Breast epithelium (tissue), 3 donors: ENCODE measurements around the gene PTBP1.

Experiments
- POLR2A ChIP-seq: fragments of 450-650 bp; IDR thresholded peaks from one replicate; pipeline ENCODE4 v1.6.1; 2016; ENCODE audit warnings: antibody characterized with exemption, mild to moderate bottlenecking, moderate library complexity
- TF ChIP-seq, protein P1 (sequence below), 3 donors: fragments of 450-650 bp; IDR thresholded peaks; one replicate each; pipeline ENCODE4 v1.5.1; 2016 to 2017; ENCODE audit warnings: antibody characterized with exemption in 3 of 3, mild to moderate bottlenecking in 3 of 3, moderate library complexity in 3 of 3

DNA sequence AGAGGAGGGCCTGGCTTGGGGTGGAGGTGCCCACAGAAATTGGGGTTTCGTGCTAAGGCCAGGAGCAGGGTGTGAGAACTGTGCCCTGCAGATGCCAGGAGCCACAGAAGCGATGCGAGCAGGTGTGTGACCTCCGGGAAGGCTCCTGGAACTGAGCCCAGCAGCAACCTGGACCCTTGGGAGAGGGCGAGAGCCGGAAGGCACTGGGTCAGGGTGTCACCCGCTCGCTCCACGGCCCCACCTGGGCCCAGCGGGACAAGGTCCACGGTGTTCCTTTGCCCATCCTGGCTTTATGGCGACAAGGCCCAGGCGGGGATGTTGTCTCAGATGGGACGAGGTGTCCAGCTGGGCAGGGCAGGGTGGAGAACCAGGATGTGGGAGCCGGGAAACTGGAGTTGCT lies 42.2 kb upstream of the PTBP1 start:
- TF ChIP-seq, protein P1, sequence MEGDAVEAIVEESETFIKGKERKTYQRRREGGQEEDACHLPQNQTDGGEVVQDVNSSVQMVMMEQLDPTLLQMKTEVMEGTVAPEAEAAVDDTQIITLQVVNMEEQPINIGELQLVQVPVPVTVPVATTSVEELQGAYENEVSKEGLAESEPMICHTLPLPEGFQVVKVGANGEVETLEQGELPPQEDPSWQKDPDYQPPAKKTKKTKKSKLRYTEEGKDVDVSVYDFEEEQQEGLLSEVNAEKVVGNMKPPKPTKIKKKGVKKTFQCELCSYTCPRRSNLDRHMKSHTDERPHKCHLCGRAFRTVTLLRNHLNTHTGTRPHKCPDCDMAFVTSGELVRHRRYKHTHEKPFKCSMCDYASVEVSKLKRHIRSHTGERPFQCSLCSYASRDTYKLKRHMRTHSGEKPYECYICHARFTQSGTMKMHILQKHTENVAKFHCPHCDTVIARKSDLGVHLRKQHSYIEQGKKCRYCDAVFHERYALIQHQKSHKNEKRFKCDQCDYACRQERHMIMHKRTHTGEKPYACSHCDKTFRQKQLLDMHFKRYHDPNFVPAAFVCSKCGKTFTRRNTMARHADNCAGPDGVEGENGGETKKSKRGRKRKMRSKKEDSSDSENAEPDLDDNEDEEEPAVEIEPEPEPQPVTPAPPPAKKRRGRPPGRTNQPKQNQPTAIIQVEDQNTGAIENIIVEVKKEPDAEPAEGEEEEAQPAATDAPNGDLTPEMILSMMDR (IDR thresholded peaks at IDR 0.05), result no peak
- TF ChIP-seq POLR2A, result no peak
